CD4-positive, alpha-beta T cell treated with Interleukin-4 for 4 hours (primary cell): ENCODE results near the gene SHMT2.

Source experiments
- DNase-seq: peaks from one replicate; pipeline ENCODE4 v3.0.0-alpha.2; 2020

The SHMT2 gene

DNA sequence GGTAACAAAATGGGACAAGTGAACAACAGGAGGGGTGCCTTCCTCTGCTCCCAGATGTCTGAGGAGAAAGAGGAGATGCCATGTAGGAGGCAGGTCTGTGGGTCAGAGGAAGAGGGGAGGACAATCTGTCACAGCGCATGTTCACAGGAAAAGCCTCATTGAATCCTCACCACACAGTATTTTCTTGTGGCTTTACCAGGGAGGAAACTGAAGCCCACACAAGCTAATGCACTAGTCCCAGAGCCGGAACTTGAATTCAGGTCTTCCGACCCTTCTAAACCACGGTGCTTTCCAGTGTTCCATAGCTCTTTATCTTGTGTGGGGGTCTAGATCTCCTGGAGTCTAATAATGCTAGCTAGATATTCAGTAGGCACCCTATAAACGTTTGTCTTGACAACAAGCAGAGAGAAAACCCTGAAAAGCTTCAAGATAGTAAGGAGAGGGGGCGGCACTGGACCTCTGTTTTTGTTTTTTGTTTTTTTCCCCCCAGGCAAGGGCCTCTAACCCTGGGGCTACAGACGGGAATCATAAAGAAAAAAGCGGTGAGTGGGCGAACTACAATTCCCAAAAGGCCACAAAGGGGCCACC lies 371 bp upstream of the SHMT2 start:
- DNase-seq: peak; percentile 34

DNA sequence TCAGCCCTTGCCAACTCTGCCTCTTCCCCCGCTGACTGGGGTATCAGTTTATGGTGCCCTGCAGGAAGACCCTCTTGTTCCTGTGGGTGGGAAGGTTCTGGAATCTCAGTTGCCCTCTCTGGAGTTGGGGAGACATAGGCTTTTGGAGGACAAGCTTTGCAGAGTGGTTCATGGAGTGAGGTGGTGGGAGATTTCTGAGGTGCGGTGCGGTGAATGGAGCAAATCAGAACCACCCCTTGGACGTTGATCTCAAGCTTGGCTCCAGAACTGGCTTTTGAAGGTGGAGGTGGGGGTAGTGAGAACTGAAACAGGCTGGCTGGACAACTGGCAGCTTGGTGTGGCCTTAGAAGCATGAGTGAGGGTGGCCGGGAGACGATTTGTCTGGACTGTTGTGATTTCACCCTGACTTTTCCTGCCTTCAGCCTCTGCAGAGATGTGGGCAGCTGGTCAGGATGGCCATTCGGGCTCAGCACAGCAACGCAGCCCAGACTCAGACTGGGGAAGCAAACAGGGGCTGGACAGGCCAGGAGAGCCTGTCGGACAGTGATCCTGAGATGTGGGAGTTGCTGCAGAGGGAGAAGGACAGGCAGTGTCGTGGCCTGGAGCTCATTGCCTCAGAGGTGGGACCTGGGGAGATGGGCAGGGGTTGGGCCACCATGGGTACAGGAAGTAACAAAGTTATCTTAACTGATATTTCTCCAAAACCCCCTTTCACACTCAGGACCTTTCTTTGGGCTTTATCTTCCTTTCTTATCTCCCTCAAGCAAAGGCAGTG lies 1.1 kb downstream of the SHMT2 start:
- DNase-seq: no peak

DNA sequence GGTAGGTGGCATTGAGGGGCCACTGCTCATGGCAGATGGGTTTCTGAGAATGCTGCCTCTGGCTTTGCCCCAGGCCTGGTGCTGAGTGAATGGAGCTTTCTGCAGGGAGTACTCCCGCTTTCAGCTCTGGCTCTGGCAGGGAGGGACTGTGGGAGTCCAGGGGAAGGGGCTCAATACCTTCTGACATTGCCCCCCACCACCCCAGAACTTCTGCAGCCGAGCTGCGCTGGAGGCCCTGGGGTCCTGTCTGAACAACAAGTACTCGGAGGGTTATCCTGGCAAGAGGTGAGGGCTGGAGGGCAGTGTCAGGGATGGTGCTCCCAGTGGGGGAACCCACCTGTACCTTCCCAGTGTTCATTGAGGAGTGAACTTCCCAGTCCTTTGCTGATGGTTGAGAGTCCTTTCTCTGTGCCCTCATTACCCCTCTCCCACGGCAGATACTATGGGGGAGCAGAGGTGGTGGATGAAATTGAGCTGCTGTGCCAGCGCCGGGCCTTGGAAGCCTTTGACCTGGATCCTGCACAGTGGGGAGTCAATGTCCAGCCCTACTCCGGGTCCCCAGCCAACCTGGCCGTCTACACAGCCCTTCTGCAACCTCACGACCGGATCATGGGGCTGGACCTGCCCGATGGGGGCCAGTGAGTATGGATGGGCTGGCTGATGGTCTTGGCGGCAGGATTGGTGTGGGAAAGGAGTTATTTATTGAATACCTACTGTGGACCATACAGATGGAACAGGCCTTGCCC lies 1.9 kb downstream of the SHMT2 start:
- DNase-seq: no peak

DNA sequence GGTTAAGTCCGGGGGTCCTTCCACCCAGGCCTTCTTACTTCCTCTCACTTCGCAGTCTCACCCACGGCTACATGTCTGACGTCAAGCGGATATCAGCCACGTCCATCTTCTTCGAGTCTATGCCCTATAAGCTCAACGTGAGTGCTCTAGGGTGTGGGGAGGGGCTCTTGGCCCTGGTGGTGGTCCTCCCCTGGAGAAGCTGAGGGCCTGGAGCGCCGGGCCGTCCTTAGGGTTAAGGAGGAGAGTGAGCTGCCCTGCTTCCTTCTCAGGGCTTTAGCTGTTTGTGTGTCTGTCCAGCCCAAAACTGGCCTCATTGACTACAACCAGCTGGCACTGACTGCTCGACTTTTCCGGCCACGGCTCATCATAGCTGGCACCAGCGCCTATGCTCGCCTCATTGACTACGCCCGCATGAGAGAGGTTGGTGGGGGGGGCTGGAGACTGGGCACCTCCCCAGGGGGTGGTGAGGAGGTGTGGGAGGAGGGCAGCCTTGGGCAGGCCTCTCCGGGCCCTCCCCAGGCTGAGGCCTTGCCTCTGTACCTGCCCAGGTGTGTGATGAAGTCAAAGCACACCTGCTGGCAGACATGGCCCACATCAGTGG lies 2.7 kb downstream of the SHMT2 start:
- DNase-seq: no peak

DNA sequence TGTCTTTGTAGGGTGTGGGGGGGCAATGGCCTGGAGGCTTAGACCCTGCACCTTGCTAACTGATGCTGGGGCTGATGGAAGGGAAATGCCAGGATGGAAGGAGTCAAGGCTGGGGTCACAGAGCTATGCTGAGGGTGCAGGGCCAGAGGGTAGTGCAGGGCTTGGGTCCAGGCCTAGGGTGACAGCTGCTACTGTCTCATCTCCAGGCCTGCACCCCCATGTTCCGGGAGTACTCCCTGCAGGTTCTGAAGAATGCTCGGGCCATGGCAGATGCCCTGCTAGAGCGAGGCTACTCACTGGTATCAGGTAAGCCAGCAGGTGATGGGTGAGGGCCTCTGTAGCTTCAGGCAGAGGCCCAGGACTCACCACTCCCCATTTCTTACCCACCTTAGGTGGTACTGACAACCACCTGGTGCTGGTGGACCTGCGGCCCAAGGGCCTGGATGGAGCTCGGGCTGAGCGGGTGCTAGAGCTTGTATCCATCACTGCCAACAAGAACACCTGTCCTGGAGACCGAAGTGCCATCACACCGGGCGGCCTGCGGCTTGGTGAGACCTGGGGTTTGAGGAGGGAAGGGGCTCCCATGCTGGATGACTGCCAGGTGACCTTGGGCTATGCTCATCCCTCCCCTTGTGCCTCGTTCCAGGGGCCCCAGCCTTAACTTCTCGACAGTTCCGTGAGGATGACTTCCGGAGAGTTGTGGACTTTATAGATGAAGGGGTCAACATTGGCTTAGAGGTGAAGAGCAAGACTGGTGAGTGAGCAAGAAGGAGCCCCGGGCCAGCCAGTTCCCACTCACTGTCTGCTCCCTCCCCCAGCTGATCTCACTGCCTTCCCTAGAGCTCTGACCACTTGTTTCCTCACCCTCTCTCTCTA lies 4.1 kb downstream of the SHMT2 start:
- no peak for DNase-seq

DNA sequence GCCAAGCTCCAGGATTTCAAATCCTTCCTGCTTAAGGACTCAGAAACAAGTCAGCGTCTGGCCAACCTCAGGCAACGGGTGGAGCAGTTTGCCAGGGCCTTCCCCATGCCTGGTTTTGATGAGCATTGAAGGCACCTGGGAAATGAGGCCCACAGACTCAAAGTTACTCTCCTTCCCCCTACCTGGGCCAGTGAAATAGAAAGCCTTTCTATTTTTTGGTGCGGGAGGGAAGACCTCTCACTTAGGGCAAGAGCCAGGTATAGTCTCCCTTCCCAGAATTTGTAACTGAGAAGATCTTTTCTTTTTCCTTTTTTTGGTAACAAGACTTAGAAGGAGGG lies 4.7 kb downstream of the SHMT2 start:
- no peak for DNase-seq

DNA sequence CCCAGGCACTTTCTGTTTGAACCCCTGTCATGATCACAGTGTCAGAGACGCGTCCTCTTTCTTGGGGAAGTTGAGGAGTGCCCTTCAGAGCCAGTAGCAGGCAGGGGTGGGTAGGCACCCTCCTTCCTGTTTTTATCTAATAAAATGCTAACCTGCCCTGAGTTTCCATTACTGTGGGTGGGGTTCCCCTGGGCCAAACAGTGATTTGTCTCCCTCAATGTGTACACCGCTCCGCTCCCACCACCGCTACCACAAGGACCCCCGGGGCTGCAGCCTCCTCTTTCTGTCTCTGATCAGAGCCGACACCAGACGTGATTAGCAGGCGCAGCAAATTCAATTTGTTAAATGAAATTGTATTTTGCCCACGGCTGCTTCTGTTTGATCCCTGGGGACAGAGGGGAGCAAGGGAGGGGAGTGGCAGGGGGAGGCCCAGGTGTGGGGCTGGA lies 5.1 kb downstream of the SHMT2 start:
- DNase-seq: no peak

DNA sequence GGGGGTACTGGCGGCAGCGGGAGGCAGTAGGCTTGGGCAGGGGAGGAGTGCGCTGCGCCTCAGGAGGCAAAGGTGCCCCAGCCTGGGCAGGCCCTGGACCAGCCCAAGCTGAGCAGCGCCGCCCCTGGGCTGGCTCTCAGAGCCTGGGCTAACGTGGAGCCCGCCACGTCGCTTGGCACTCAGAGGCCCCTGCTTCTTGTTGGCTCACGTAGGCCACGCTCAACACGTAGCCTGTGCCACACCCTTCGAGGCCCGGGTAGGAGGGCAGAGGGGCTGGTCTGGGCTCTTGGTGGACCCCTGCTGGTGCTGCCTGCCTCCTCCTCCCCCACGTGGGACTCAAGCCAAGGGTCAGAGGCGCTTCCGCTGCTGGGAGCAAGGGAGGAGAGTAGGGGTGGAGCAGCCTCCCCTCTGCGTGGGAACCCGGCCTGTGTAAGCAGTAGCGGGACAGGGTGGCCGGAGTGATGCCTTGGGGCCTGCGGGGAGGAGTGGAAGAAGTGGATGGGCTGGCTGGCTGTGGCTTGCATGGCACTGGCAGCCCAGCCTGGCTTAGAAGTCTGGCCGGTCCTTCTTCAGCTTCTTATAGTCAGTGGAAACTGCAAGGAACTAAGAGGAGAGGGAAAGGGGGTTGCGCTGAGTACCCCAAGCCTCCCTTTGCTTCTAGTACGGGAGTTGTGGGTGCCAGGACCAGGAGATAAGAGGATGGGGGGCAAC lies 5.7 kb downstream of the SHMT2 start:
- DNase-seq: no peak

DNA sequence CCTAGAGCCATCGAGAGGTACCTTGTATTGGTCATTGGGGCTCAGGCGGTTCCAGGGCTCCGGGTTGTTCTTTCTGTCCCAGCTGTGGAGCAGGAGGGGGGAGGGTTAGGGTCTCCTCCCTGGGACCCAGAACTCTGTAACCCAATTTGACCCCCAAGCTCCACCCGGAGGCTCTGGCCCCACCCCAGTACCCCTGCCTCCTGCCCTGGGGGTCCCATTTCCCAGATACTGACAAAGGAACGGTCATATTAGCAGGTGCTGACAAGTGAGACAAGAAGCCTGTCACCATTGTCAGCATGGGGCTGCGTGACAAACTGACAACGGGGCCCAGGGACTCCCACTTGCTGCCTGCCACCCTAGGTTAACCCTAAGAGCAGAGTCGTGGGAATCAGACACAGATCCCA lies 6.2 kb downstream of the SHMT2 start:
- no peak for DNase-seq

DNA sequence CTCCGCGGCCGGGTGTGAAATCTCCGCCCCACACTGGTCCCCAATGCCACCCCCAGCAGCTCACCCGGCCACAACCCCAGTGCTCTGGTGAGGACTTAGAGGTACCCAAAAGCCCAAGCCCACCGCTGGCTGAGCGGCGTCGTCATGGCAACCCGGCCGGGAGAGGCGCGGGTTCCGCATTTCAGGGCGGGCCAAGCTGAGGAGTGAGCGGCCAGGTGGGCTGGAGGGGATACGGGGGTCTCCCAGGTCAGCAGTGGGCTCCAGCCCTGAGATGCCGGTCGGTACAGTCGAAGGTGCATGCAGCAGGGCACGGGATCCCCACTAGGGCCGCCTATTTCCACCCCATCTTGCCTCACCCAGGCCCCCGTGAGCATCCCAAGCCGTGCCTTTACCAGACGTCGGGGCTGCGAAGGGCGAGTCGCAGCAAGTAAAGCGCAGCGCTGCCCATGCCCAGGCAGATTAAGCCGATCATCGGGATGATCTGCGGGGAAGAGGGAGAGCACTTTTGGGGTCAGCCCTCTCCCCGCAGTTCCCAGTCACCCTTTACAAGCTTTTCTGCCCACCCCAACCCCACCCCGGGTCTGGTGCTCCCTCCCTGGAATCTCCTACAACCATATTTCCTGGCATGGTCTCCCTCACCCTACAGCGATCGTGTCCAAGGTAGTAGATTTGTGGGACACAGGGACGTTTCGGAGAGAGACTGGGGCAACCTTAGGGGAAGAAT lies 6.9 kb downstream of the SHMT2 start:
- DNase-seq: no peak

DNA sequence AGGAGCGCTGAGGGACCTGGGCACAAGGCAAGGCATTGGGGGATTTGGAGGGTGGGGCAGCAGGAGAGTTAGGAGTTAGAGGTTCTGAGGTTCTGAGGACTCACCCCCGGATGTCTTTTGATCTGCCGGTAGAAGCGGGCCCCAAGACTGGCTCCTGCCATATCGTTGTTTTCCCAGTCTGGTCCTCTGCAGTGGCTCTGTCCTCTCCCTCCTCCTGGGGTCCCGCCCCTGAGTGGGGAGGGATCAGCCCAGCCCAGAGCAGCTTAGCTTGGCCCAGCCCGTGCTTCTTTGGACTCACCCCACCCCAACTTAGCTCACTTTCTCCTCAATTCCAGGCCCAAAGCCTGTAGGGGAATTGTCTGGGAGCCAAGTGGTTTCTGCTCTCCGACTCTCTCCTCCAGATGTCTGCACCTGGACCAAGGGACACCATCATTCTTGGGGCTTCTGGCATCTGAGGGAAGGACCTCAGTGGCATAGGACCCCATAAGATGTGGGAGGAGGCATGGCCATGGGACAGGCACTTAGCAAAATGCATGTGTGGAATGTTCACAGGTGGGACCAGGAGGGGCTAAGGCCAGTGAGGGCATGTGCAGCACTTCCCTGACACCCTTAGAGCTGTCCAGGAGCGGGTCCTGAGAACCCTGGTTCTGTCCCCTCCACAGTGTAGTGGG lies 7.5 kb downstream of the SHMT2 start:
- DNase-seq: no peak

DNA sequence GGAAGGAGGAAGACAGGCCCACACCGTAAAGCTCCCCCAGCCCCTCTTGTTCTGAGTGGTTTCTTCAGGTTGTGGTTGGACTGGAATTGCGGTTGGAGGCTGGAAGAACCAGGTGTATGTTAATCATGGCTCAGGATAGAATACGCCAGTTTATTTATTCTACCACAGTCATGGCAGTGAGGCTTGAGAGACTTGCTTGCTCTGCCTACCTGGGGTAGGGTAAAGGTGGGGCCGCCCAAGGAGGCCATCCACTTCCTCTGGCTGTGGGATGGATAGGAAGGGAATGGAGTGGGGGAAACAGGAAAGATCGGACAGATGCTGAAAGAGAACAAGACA lies 8.1 kb downstream of the SHMT2 start:
- no peak for DNase-seq

DNA sequence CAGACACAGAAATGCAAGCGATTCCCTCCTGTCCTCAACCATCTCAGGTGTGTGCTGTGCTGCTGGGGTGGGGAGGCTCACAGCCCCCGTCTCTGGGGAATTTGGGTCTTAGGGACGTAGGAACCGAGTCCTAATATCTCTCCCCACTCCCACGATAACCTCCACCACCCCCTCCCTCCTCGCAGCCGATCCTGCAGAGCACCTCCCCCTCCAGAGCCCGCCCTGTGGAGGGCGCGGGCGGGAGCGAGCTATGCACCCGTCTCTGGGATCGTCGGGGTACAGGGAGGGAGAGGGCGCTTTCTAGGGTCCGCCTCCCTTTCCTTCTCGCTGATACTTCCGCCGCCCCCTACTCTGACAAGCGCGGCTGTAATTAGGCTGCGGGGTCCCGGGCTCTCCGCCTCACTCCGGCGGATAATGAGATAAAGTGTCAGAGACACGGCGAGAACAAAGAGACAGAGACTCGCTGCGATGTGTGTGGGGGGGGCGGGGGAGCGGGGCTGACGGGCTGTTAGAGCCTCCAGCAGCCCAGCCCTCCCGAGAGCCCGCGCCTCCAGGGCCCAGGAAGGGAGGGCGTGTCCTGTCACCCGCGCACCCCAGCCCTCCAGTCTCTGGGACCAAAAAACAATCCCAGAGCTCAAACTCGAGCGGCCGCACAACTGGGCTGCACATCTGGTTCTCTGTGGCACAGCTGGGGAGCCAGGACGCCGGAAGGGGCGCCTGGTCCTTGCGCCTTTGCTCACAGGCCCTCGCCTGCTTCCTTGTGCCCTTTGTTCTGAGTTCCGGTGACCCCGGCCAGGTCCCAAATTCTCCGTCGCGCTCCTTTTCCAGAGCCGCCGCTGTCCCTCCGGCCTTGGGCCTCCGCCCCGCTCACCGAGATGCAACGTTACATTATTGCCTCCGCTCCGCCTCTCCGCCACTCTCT lies 8.7 kb downstream of the SHMT2 start:
- no peak for DNase-seq

DNA sequence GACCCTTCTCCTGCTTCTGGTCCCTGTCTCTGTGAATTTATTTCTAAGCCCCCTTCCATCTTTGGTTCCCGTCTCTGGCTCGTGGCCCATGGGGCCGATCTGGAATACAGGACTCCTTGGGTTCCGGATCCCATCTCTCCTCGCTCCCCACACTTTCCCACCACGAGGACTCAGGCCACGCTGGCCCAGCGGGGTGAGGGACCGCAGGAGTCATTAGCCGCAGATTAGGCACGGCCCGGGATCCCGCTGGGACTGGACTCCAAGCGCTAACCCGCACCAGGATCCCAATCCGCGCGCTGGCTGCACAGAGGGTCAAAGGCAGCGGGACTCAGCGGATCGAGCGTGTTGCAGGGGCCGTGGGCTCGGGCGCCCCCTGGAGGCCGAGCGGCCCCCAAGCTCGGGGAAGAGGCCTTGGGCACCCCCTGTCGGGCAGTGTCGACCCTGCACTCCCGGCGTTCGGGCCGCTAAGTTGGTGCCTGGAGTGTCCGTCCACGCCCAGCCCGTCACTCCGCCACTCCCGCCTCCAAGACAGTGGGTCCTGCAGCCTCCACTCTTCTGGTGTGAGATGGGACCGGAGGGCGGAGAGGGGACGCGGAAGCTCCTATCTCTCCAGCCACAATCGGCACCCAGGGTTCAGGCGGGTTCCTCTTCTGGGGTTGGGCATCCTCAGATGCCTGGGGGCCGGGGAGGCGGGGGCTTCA lies 9.5 kb downstream of the SHMT2 start:
- DNase-seq: peak; percentile 72

DNA sequence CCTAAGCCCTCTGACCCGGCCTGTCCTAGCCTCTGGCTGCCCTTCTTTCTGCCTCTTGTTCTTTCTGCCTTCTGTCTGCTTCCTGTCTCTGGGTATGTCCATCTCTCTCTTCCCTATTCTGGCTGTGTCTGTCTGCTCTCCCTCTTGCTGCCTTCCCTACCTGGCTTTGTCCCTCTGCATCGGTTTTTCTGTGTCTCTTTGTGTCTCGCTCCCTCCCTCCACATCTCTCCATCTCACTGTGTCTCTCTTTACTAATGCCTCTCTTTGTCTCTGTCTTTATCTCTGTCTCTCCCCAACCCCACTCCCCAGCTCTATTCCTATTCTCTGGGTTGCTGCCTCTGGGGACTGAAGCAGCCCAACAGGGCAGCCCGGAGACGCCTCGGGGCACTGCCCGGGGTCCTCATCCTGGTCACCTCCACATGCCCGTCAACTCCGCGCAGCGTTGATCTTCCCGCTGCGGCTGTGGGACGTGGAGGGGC lies 10.1 kb downstream of the SHMT2 start:
- no peak for DNase-seq

DNA sequence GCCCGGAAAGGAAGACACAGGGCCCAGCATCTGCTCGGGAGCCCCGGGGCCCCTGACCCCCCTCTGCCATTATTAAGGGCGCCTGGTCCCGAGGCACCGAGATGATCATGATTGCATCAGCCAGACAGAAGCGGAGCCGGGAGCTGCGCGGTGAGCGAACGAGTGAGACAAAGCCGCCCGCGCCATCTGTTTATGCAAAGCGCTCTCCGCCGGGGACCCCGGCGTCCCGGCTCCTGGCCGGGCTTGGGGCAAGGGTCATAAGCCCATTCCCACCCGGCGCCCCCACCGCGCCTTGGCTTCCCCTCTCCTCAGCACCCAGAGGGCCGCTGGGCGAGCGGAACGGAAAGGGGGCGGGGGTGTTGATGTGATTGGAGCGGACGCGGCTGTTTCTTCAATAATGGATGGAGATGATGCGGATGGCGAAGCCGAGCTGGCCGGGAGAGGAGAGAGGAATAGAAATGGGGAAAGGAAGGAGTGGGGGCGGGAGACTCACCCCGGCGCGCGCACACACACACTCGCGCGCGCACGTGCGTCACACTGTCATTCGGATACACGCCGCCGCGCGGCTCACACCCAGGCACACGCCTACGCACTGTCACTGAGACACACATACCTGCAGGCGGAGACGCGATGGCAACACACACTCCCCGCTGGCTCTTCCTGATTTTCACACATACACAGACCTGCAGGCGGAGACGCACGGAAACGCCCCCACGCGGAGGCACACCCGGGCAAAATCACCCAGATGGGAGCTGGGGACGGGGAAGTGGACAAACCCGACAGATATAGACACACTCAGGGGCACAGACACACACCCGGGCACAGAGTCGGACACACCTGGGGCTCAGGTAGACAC lies 10.8 kb downstream of the SHMT2 start:
- DNase-seq: peak; percentile 80

DNA sequence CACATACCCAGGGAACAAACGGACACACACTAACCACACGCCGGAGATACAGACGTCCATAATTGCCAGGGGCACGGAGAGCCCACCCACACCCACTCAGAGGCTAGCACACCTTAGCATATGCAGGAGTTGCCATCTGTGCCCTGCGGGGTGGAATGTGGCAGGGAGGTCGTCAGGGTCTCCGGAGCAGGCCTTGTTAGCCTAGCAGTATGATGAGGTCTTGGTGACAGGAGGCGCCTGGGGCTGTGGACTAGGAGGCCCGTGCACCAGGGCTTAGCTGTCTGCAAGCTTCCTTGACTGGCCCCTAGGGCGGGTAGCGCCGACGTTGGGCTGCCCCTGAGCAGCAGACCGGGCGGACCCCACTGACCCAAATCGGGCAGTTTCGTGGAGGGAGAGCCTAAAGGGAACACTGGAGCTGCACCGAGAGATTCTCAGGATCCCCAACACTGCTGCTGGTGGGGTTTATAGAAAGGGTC lies 11.5 kb downstream of the SHMT2 start:
- DNase-seq: no peak
